ENCODE data around the gene PRSS23.

- TF ChIP-seq POLR2AphosphoS5 (IDR thresholded peaks at IDR 0.05; ENCODE audit: low read depth) (no peak), CTCF (IDR thresholded peaks at IDR 0.05; ENCODE audit: insufficient read depth, low read length) (no peak), GABPA (IDR thresholded peaks at IDR 0.05; ENCODE audit: low read depth) (no peak)
Measured at GRCh38 chr11:86848132-86848531, 47.8 kb downstream of the PRSS23 start.

All from HL-60 (cell line).